ENCODE measurements around the gene CNN2. TPM values are rescaled to one million over a fixed set of nuclear protein-coding genes. Genes with fewer than 3 reads are reported as not detected.

The CNN2 gene
- total and polyA plus RNA-seq, 2 of the 4 experiments (the other 2 are of a cell fraction), result 272 to 395 TPM

DNA sequence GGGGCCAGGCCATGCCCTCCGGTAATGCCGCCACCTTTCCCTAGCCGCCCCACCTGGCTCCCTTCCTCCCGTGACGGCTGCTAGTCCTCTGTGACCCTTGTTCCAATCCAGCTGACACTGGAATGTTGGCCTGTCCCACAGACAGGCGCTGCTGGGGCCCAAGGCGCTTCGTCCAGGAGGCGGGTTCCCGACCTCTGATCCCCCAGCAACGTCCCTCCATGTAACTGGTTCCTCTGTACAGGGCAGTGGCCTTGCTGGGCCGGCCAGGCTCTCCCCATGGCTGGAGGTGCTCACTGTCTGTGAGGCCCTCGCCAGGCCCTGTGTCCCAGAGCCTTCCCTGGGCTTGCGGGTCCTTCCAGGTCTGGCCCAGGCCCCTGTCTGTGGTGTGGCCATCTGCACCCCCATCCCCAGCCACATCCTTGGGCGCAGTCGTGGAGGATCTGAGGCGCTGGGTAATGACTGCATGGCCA, 33.0 kb upstream of the CNN2 start:
- Histone ChIP-seq H4K20me1 (ENCODE audit: insufficient read depth, low read length) (no peaks in the 10 kb centered on the region; the same call in 1 of the 2 replicates), H2BK20ac (ENCODE audit: low read depth, low read length) (no peak overlapping the region), H2AK5ac (ENCODE audit: low read depth, low read length) (no peak overlapping the region), H3K23ac (ENCODE audit: low read depth, low read length) (no peak overlapping the region), H4K8ac (ENCODE audit: low read depth in 2 of 2, low read length in 2 of 2) (no peak overlapping the region), H2BK5ac (ENCODE audit: low read depth, low read length, poor library complexity, severe bottlenecking) (no peak overlapping the region), H4K5ac (ENCODE audit: low read depth, low read length) (no peak overlapping the region), H3K4me3 (ENCODE audit: insufficient read depth, low read depth, low read length) (no peak overlapping the region), H3K14ac (replicated peaks; ENCODE audit: low read depth, low read length) (no peak overlapping the region), H3K56ac (ENCODE audit: extremely low read depth, insufficient read depth, low read length) (no peak overlapping the region), H3K18ac (ENCODE audit: low read depth, low read length) (no peak overlapping the region), H3K4ac (ENCODE audit: low read depth, low read length) (no peak overlapping the region), H3K4me2 (ENCODE audit: low read depth, low read length) (no peak overlapping the region), H3K36me3 (ENCODE audit: control insufficient read depth, insufficient read depth, low read length) (peaks cover 38% of the 10 kb centered on the region), H3K79me1 (ENCODE audit: low read depth in 1 of 2, low read length in 2 of 2) (no peaks in the 10 kb centered on the region; a peak in 1 of 4 replicates), H3K9ac (ENCODE audit: low read depth, low read length) (no peak overlapping the region), H3K27ac (ENCODE audit: insufficient read depth, low read length) (no peak overlapping the region), H3K9me1 (ENCODE audit: insufficient read depth, low read length) (no peaks in the 10 kb centered on the region), H2BK15ac (ENCODE audit: low read depth, low read length) (no peak overlapping the region), H2BK120ac (ENCODE audit: low read depth, low read length) (no peak overlapping the region), H3K27me3 (ENCODE audit: control insufficient read depth, insufficient read depth, low read length) (peaks cover 24% of the 10 kb centered on the region), H4K91ac (ENCODE audit: insufficient read depth, low read depth, low read length) (no peak overlapping the region), H2AFZ (replicated peaks; ENCODE audit: low read length, poor library complexity) (no peak overlapping the region), H3K4me1 (ENCODE audit: control insufficient read depth, insufficient read depth, low read length) (peaks cover 5% of the 10 kb centered on the region), H3K9me3 (ENCODE audit: control insufficient read depth, insufficient read depth, low read length) (no peaks in the 10 kb centered on the region), H2AK9ac (replicated peaks; ENCODE audit: low read depth, low read length, poor library complexity) (peak overlapping the region; percentile 55)
- ChIA-PET POLR2A (ENCODE audit: unreplicated experiment) (no interaction called here), CTCF (no interaction called here)
- ATAC-seq (ENCODE audit: low read depth) (no peak), DNase-seq (no peak)
- dilution Hi-C loops (cut with HindIII; ENCODE audit: low sequenced_read_pairs, unreplicated experiment) (no loop called here), intact Hi-C loops (cut with micrococcal nuclease) (no loop called here), in situ Hi-C loops (cut with MboI; ENCODE audit: low sequenced_read_pairs) (no loop called here)
- 81% methylated on average over 10 of the region's 17 CpGs; no CpG with 5 or more reads in 1 of the 2 experiments for WGBS, 2 experiments (ENCODE audit: extremely low coverage in 2 of 2, insufficient read length in 1 of 2)
- no peak for TF ChIP-seq CEBPB (IDR thresholded peaks at IDR 0.05; ENCODE audit: low read depth, low read length)
- TF ChIP-seq BHLHE40 (IDR thresholded peaks at IDR 0.05; ENCODE audit: low read depth, low read length), result no peak
- no peak for TF ChIP-seq RAD21 (IDR thresholded peaks at IDR 0.05; ENCODE audit: low read length)
- TF ChIP-seq, protein P1, sequence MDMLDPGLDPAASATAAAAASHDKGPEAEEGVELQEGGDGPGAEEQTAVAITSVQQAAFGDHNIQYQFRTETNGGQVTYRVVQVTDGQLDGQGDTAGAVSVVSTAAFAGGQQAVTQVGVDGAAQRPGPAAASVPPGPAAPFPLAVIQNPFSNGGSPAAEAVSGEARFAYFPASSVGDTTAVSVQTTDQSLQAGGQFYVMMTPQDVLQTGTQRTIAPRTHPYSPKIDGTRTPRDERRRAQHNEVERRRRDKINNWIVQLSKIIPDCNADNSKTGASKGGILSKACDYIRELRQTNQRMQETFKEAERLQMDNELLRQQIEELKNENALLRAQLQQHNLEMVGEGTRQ (IDR thresholded peaks at IDR 0.05; ENCODE audit: low read depth, low read length), result no peak
- no peak for TF ChIP-seq MAZ (IDR thresholded peaks at IDR 0.05; ENCODE audit: borderline replicate concordance, low read depth, low read length)
- TF ChIP-seq CHD1 (IDR thresholded peaks at IDR 0.05; ENCODE audit: low read depth, low read length), result no peak
- TF ChIP-seq SMC3 (IDR thresholded peaks at IDR 0.05; ENCODE audit: low read depth, low read length), result no peak
- TF ChIP-seq RFX5 (IDR thresholded peaks at IDR 0.05; ENCODE audit: low read depth, low read length), result no peak
- TF ChIP-seq, protein P2, sequence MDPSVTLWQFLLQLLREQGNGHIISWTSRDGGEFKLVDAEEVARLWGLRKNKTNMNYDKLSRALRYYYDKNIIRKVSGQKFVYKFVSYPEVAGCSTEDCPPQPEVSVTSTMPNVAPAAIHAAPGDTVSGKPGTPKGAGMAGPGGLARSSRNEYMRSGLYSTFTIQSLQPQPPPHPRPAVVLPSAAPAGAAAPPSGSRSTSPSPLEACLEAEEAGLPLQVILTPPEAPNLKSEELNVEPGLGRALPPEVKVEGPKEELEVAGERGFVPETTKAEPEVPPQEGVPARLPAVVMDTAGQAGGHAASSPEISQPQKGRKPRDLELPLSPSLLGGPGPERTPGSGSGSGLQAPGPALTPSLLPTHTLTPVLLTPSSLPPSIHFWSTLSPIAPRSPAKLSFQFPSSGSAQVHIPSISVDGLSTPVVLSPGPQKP (IDR thresholded peaks at IDR 0.05; ENCODE audit: borderline replicate concordance, low read depth, low read length), result no peak
- TF ChIP-seq POLR2A (IDR thresholded peaks at IDR 0.05; ENCODE audit: low read depth, low read length), result no peak
- TF ChIP-seq NFE2L2 (IDR thresholded peaks at IDR 0.05; ENCODE audit: low read depth, low read length), result no peak
- no peak for TF ChIP-seq MAFK (IDR thresholded peaks at IDR 0.05; ENCODE audit: low read depth, low read length)
- TF ChIP-seq MXI1 (IDR thresholded peaks at IDR 0.05; ENCODE audit: borderline replicate concordance, low read depth, low read length), result no peak
- no peak for TF ChIP-seq FOS (IDR thresholded peaks at IDR 0.05; ENCODE audit: low read depth, low read length)
- TF ChIP-seq, protein P3, sequence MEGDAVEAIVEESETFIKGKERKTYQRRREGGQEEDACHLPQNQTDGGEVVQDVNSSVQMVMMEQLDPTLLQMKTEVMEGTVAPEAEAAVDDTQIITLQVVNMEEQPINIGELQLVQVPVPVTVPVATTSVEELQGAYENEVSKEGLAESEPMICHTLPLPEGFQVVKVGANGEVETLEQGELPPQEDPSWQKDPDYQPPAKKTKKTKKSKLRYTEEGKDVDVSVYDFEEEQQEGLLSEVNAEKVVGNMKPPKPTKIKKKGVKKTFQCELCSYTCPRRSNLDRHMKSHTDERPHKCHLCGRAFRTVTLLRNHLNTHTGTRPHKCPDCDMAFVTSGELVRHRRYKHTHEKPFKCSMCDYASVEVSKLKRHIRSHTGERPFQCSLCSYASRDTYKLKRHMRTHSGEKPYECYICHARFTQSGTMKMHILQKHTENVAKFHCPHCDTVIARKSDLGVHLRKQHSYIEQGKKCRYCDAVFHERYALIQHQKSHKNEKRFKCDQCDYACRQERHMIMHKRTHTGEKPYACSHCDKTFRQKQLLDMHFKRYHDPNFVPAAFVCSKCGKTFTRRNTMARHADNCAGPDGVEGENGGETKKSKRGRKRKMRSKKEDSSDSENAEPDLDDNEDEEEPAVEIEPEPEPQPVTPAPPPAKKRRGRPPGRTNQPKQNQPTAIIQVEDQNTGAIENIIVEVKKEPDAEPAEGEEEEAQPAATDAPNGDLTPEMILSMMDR (conservative IDR thresholded peaks at IDR 0.05; ENCODE audit: low read depth, low read length), result no peak
- no peak for TF ChIP-seq RCOR1 (IDR thresholded peaks at IDR 0.05; ENCODE audit: insufficient replicate concordance, low read length)
- BruUV-seq (replicated peaks), result no TSS peak
